CD14-positive monocyte (primary cell): ENCODE data around the gene KCNMA1. TPM values are rescaled to one million over a fixed set of nuclear protein-coding genes. Genes with fewer than 3 reads are reported as not detected.

Experiments used
- DNase-seq, 3 donors: peaks; one replicate each; pipeline ENCODE4 v3.0.0-alpha.2; 2011 to 2022
- H2AFZ ChIP-seq: 2 replicates; pipeline ENCODE4 v1.6.0; 2012; ENCODE audit warnings: mild to moderate bottlenecking, low read depth, low read length, inconsistent platforms; ENCODE audit not compliant: insufficient read depth, poor library complexity, severe bottlenecking
- H3K27ac ChIP-seq, 2 donors: 1 replicate in 1 of 2; 2 replicates in 1 of 2; pipeline ENCODE4 v1.5.1; 2012 to 2013; ENCODE audit warnings: low read length in 2 of 2, control low read depth in 1 of 2, inconsistent platforms in 1 of 2, low read depth in 1 of 2, mild to moderate bottlenecking in 1 of 2
- H3K27me3 ChIP-seq, 2 donors: one replicate each; pipeline versions ENCODE4 v1.6.0 to v1.6.1; 2011 to 2013; ENCODE audit warnings: low read length in 2 of 2; ENCODE audit not compliant: control insufficient read depth in 2 of 2, insufficient read depth in 2 of 2
- H3K36me3 ChIP-seq, 2 donors: replicated peaks in 1 of 2; 1 replicate in 1 of 2; 2 replicates in 1 of 2; pipeline versions ENCODE4 v1.5.1 to v1.6.1; 2012 to 2013; ENCODE audit warnings: low read length in 2 of 2, control low read depth in 1 of 2, inconsistent platforms in 1 of 2, mild to moderate bottlenecking in 1 of 2; ENCODE audit not compliant: insufficient read depth in 2 of 2, control insufficient read depth in 1 of 2
- H3K4me1 ChIP-seq, 2 donors: 1 replicate in 1 of 2; 2 replicates in 1 of 2; pipeline versions ENCODE4 v1.5.1 to v1.6.1; 2012 to 2013; ENCODE audit warnings: low read length in 2 of 2, control low read depth in 1 of 2, inconsistent platforms in 1 of 2, mild to moderate bottlenecking in 1 of 2, moderate library complexity in 1 of 2; ENCODE audit not compliant: insufficient read depth in 2 of 2, control insufficient read depth in 1 of 2
- H3K4me2 ChIP-seq: replicated peaks from 2 replicates; pipeline ENCODE3; 2012; ENCODE audit warnings: low read length, moderate library complexity, mild to moderate bottlenecking; ENCODE audit not compliant: poor library complexity, severe bottlenecking; ENCODE audit errors: extremely low read depth
- H3K4me3 ChIP-seq, 3 experiments: fragments of 200-600 bp in 1 of 3; sonication (generic) in 1 of 3; replicated peaks in 1 of 3; 1 replicate in 2 of 3; 2 replicates in 1 of 3; pipeline ENCODE4 v1.5.1; 2011 to 2013; ENCODE audit warnings: low read length in 3 of 3, mild to moderate bottlenecking in 3 of 3, control low read depth in 2 of 3, low read depth in 2 of 3, inconsistent platforms in 1 of 3, moderate library complexity in 1 of 3
- H3K79me2 ChIP-seq: 2 replicates; pipeline ENCODE4 v1.6.0; 2012; ENCODE audit warnings: mild to moderate bottlenecking, control low read depth, inconsistent platforms, low read length, moderate library complexity; ENCODE audit not compliant: insufficient read depth
- H3K9ac ChIP-seq: 2 replicates; pipeline ENCODE4 v1.6.0; 2017; ENCODE audit warnings: low read length, mild to moderate bottlenecking; ENCODE audit not compliant: insufficient read depth, poor library complexity, severe bottlenecking
- H3K9me3 ChIP-seq, 2 donors: replicated peaks in 1 of 2; 1 replicate in 1 of 2; 2 replicates in 1 of 2; pipeline versions ENCODE4 v1.5.1 to v1.6.1; 2012 to 2013; ENCODE audit warnings: low read length in 2 of 2, control low read depth in 1 of 2; ENCODE audit not compliant: control insufficient read depth in 1 of 2, insufficient read depth in 1 of 2
- H4K20me1 ChIP-seq: 2 replicates; pipeline ENCODE4 v1.6.0; 2012; ENCODE audit warnings: mild to moderate bottlenecking, low read length, control low read depth, moderate library complexity; ENCODE audit not compliant: insufficient read depth
- H3K27ac Mint-ChIP-seq, 7 donors: one replicate each; pipeline ENCODE4 v1.8.0; 2020; ENCODE audit warnings: mild to moderate bottlenecking in 7 of 7, mixed read lengths in 7 of 7, moderate library complexity in 6 of 7, inconsistent platforms in 2 of 7
- H3K27me3 Mint-ChIP-seq, 3 donors: one replicate each; pipeline ENCODE4 v1.8.0; 2021 to 2022; ENCODE audit warnings: low read depth in 3 of 3, mild to moderate bottlenecking in 3 of 3, mixed read lengths in 3 of 3, moderate library complexity in 3 of 3, inconsistent platforms in 1 of 3
- H3K36me3 Mint-ChIP-seq, 2 donors: one replicate each; pipeline ENCODE4 v1.8.0; 2020; ENCODE audit warnings: mixed read lengths in 2 of 2, inconsistent platforms in 1 of 2, mild to moderate bottlenecking in 1 of 2
- H3K4me1 Mint-ChIP-seq: one replicate; pipeline ENCODE4 v1.8.0; 2020; ENCODE audit warnings: mild to moderate bottlenecking, mixed read lengths
- H3K4me3 Mint-ChIP-seq, 2 donors: one replicate each; pipeline ENCODE4 v1.8.0; 2020; ENCODE audit warnings: mild to moderate bottlenecking in 2 of 2, mixed read lengths in 2 of 2, moderate library complexity in 1 of 2
- H3K9me3 Mint-ChIP-seq, 7 donors: one replicate each; pipeline ENCODE4 v1.8.0; 2020 to 2022; ENCODE audit warnings: mixed read lengths in 7 of 7, mild to moderate bottlenecking in 6 of 7, moderate library complexity in 6 of 7, inconsistent platforms in 2 of 7
- CTCF ChIP-seq: fragments of 200-600 bp; IDR thresholded peaks from one replicate; pipeline ENCODE4 v1.8.0; 2022; ENCODE audit warnings: antibody characterized with exemption, mild to moderate bottlenecking
- WGBS: methylation state at CpG from one replicate; pipeline ENCODE4 v1.1.5; 2013; ENCODE audit warnings: missing lambda C conversion rate; ENCODE audit not compliant: insufficient coverage; 5-methylcytosine and 5-hydroxymethylcytosine counted together
- intact Hi-C, 2 donors: fragments of 100-400 bp; cut with micrococcal nuclease; formaldehyde crosslinking; loops; one replicate each; pipeline versions ENCODE4 v1.15.0 to v1.15.1; 2023
- polyA plus RNA-seq, 3 donors: library from polyadenylated mRNA; depleted of rRNA in 1 of 3; unstranded in 2 of 3; stranded (reverse) in 1 of 3; fragments of 300-500 nt in 2 of 3; fragments of >200 nt in 1 of 3; fragmentation: Illumina TruSeq in 2 of 3; gene quantifications; 1 replicate in 2 of 3; 2 replicates in 1 of 3; pipeline ENCODE4 v1.2.3, GENCODE V29; 2012 to 2021

Gene KCNMA1
- polyA plus RNA-seq, 3 donors = 0.11 to 1.0 TPM; not detected in 1

- DNase-seq = no peak
- Histone ChIP-seq H4K20me1 (no peaks in the 10 kb centered on the region), H2AFZ (no peak overlapping the region), H3K4me2 (no peak overlapping the region), H3K79me2 (no peaks in the 10 kb centered on the region), H3K27ac (no peak overlapping the region), H3K9ac (no peak overlapping the region), H3K36me3 (no peaks in the 10 kb centered on the region), H3K27me3 (no peaks in the 10 kb centered on the region), H3K9me3 (no peaks in the 10 kb centered on the region), H3K4me1 (peaks cover 17 to 20% of the 10 kb centered on the region in 2 donors), H3K4me3 (no peak overlapping the region)
- no peak overlapping the region for H3K4me3 Mint-ChIP-seq
- peaks cover 31% of the 10 kb centered on the region for H3K4me1 Mint-ChIP-seq
- intact Hi-C loops = no loop called here
- peaks cover 7 to 20% (median 10%) of the 10 kb centered on the region in 3 donors for H3K27me3 Mint-ChIP-seq
- no peaks in the 10 kb centered on the region for H3K36me3 Mint-ChIP-seq
- TF ChIP-seq CTCF = no peak
- no peak overlapping the region for H3K27ac Mint-ChIP-seq
- peaks cover 0 to 2% (median 0%) of the 10 kb centered on the region in 7 donors for H3K9me3 Mint-ChIP-seq
Observed at GRCh38 chr10:77226853-77227565, 410.6 kb downstream of the KCNMA1 start.

- intact Hi-C loops = no loop called here
Observed at GRCh38 chr10:77226452-77226851, 411.2 kb downstream of the KCNMA1 start.

More at GRCh38 chr10:77226452-77226851, 411.2 kb downstream of the KCNMA1 start:
- peaks cover 7 to 19% (median 10%) of the 10 kb centered on the region in 3 donors for H3K27me3 Mint-ChIP-seq
- peaks cover 31% of the 10 kb centered on the region for H3K4me1 Mint-ChIP-seq
- Histone ChIP-seq H2AFZ (no peak overlapping the region), H3K4me3 (no peak overlapping the region), H3K4me1 (peaks cover 17 to 20% of the 10 kb centered on the region in 2 donors), H3K27me3 (peaks cover 0 to 3% of the 10 kb centered on the region in 2 donors), H3K27ac (no peak overlapping the region), H3K9me3 (no peaks in the 10 kb centered on the region), H3K36me3 (no peaks in the 10 kb centered on the region), H3K79me2 (no peaks in the 10 kb centered on the region), H3K9ac (no peak overlapping the region), H3K4me2 (no peak overlapping the region), H4K20me1 (no peaks in the 10 kb centered on the region)
- no peak for DNase-seq
- WGBS = 83% methylated on average over 1 of the region's 4 CpGs
- H3K9me3 Mint-ChIP-seq = peaks cover 0 to 2% (median 0%) of the 10 kb centered on the region in 7 donors
- TF ChIP-seq CTCF = no peak
- H3K36me3 Mint-ChIP-seq = no peaks in the 10 kb centered on the region
- H3K4me3 Mint-ChIP-seq = no peak overlapping the region
- no peak overlapping the region for H3K27ac Mint-ChIP-seq
